ENCODE measurements around the gene TPM3. TPM values are rescaled to one million over a fixed set of nuclear protein-coding genes. Genes with fewer than 3 reads are reported as not detected.
"Not testable (repeated sequence)": the region's sequence is repeated elsewhere in the genome, so short reads cannot be mapped to it uniquely, and the experiment has no call there.

TPM3 gene
- total RNA-seq, 2 experiments from 2014 or later, result 235 to 420 TPM

DNA sequence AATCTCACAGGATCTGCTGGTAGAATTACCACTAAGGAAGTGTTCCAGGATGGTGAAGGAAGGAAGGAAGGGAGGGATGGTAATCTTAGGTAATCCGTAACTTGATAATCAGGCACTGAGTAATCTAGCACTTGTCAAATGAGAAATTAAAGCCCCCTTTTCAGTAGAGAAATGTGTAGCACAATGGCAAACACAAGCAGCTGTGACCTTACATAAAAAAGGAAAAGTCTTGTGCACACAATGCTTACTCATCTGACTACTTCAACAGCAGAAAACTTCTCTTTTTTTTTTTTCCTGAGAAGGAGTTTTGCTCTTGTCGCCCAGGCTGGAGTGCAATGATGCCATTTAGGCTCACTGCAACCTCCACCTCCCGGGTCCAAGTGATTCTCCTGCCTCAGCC lies 43.1 kb downstream of the TPM3 start:
- Histone ChIP-seq H3K9me3 (ENCODE audit: low read length) (no peaks in the 10 kb centered on the region), H3K4me1 (ENCODE audit: insufficient read depth, low read length, poor library complexity, severe bottlenecking) (no peaks in the 10 kb centered on the region), H3K79me2 (ENCODE audit: insufficient read depth, low read depth, low read length) (no peaks in the 10 kb centered on the region), H3K9me2 (ENCODE audit: insufficient read depth, low read length) (no peaks in the 10 kb centered on the region), H2AFZ (ENCODE audit: low read length) (no peak overlapping the region), H4K20me1 (ENCODE audit: insufficient read depth, low read length) (no peaks in the 10 kb centered on the region), H3K27ac (ENCODE audit: low read depth, low read length, poor library complexity, severe bottlenecking) (no peak overlapping the region), H3K36me3 (ENCODE audit: insufficient read depth, low read length) (no peaks in the 10 kb centered on the region), H3K4me3 (ENCODE audit: low read depth, low read length, poor library complexity, severe bottlenecking) (no peak overlapping the region), H3K4me2 (ENCODE audit: low read length) (no peak overlapping the region)
- no peak for DNase-seq (ENCODE audit: low spot score)
- TF ChIP-seq EZH2phosphoT487 (IDR thresholded peaks at IDR 0.05; ENCODE audit: borderline replicate concordance, low read depth, low read length), result no peak
- TF ChIP-seq, protein P1, sequence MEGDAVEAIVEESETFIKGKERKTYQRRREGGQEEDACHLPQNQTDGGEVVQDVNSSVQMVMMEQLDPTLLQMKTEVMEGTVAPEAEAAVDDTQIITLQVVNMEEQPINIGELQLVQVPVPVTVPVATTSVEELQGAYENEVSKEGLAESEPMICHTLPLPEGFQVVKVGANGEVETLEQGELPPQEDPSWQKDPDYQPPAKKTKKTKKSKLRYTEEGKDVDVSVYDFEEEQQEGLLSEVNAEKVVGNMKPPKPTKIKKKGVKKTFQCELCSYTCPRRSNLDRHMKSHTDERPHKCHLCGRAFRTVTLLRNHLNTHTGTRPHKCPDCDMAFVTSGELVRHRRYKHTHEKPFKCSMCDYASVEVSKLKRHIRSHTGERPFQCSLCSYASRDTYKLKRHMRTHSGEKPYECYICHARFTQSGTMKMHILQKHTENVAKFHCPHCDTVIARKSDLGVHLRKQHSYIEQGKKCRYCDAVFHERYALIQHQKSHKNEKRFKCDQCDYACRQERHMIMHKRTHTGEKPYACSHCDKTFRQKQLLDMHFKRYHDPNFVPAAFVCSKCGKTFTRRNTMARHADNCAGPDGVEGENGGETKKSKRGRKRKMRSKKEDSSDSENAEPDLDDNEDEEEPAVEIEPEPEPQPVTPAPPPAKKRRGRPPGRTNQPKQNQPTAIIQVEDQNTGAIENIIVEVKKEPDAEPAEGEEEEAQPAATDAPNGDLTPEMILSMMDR (conservative IDR thresholded peaks at IDR 0.05; ENCODE audit: low read length), result no peak
- intact Hi-C loops (cut with micrococcal nuclease; ENCODE audit: unreplicated experiment), result no loop called here
- no TSS peak for BruUV-seq (replicated peaks)
- ChIA-PET POLR2A (no interaction called here), CTCF (ENCODE audit: unreplicated experiment) (no interaction called here)

DNA sequence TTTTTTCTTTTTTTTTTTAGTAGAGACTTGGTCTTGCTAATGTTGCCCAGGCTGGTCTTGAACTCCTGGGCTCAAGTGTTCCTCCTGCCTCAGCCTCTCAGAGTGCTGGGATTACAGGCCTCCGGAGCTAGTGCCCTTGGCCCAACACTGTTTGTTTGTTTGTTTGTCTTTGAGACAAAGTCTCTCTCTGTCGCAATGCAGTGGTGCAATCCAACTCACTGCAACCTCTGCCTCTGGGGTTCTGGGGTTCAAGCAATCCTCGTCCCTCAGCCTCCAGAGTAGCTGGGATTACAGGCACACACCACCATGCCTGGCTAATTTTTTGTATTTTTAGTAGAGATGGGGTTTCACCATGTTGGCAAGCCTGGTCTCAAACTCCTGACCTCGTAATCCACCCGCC lies 44.4 kb downstream of the TPM3 start:
- H3K79me2 ChIP-seq (ENCODE audit: insufficient read depth, low read depth, low read length); CTCF ChIA-PET (ENCODE audit: unreplicated experiment); H3K4me2 ChIP-seq (ENCODE audit: low read length); H4K20me1 ChIP-seq (ENCODE audit: insufficient read depth, low read length); H2AFZ ChIP-seq (ENCODE audit: low read length); H3K4me3 ChIP-seq (ENCODE audit: low read depth, low read length, poor library complexity, severe bottlenecking); DNase-seq (ENCODE audit: low spot score); H3K9me2 ChIP-seq (ENCODE audit: insufficient read depth, low read length); H3K36me3 ChIP-seq (ENCODE audit: insufficient read depth, low read length); intact Hi-C loops (cut with micrococcal nuclease; ENCODE audit: unreplicated experiment); H3K4me1 ChIP-seq (ENCODE audit: insufficient read depth, low read length, poor library complexity, severe bottlenecking); BruUV-seq (replicated peaks); H3K9me3 ChIP-seq (ENCODE audit: low read length); H3K27ac ChIP-seq (ENCODE audit: low read depth, low read length, poor library complexity, severe bottlenecking): not testable (repeated sequence)
- POLR2A ChIA-PET, result interaction anchor here (0.7 to 0.8 kb wide), 2 partner anchors 279 to 950 kb away, joined by 3 to 4 read pairs; no protein-coding TSS in a partner anchor

DNA sequence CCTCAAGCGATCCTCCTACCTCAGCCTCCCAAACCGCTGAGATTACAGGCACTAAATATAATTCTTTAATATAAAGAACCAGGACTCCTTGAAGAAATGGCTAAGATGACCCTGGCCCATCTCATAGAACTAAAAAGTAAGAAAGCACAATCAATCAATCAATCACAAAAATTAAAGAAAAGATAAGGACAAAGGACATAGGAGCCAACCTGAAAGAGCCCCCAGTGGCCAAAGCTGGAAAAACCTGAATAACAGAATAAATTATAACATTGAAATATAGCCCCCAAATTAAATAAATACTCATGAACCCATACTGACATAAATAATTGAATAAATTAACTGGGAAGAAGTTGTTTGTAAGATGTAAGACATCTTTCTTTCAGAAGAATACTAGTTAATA lies 45.9 kb downstream of the TPM3 start:
- peak; percentile 20 for DNase-seq (ENCODE audit: low spot score)
- intact Hi-C loops (cut with micrococcal nuclease; ENCODE audit: unreplicated experiment), result no loop called here
- TF ChIP-seq, protein P1 (conservative IDR thresholded peaks at IDR 0.05; ENCODE audit: low read length), result peak; percentile 85
- no peak for TF ChIP-seq EZH2phosphoT487 (IDR thresholded peaks at IDR 0.05; ENCODE audit: borderline replicate concordance, low read depth, low read length)
- Histone ChIP-seq H3K79me2 (ENCODE audit: insufficient read depth, low read depth, low read length) (no peaks in the 10 kb centered on the region), H4K20me1 (ENCODE audit: insufficient read depth, low read length) (no peaks in the 10 kb centered on the region), H3K4me3 (ENCODE audit: low read depth, low read length, poor library complexity, severe bottlenecking) (no peak overlapping the region), H2AFZ (ENCODE audit: low read length) (no peak overlapping the region), H3K9me3 (ENCODE audit: low read length) (no peaks in the 10 kb centered on the region), H3K4me2 (ENCODE audit: low read length) (no peak overlapping the region), H3K36me3 (ENCODE audit: insufficient read depth, low read length) (no peaks in the 10 kb centered on the region), H3K9me2 (ENCODE audit: insufficient read depth, low read length) (no peaks in the 10 kb centered on the region), H3K4me1 (ENCODE audit: insufficient read depth, low read length, poor library complexity, severe bottlenecking) (no peaks in the 10 kb centered on the region), H3K27ac (ENCODE audit: low read depth, low read length, poor library complexity, severe bottlenecking) (no peak overlapping the region)
- ChIA-PET CTCF (ENCODE audit: unreplicated experiment) (no interaction called here), POLR2A (no interaction called here)
- no TSS peak for BruUV-seq (replicated peaks)

All from OCI-LY7 (cell line).